GM23248 (cell line): ENCODE measurements around the gene DKC1. TPM values are rescaled to one million over a fixed set of nuclear protein-coding genes. Genes with fewer than 3 reads are reported as not detected.
"Not testable (repeated sequence)": the region's sequence is repeated elsewhere in the genome, so short reads cannot be mapped to it uniquely, and the experiment has no call there.

Source experiments
- DNase-seq: peaks from one replicate; pipeline ENCODE4 v3.0.0-alpha.2; 2015
- H2AFZ ChIP-seq: fragments of 200-600 bp; sonication (generic); 2 replicates; pipeline ENCODE4 v1.6.1; 2016; ENCODE audit warnings: antibody characterized with exemption
- H3F3A ChIP-seq: fragments of 200-600 bp; sonication (generic); 2 replicates; pipeline ENCODE4 v1.6.1; 2016; ENCODE audit warnings: mild to moderate bottlenecking, antibody characterized with exemption, mixed run types; ENCODE audit not compliant: insufficient read depth
- H3K27ac ChIP-seq: fragments of 200-600 bp; sonication (generic); 2 replicates; pipeline ENCODE4 v1.5.1; 2016; ENCODE audit warnings: mild to moderate bottlenecking
- H3K27me3 ChIP-seq: fragments of 200-600 bp; sonication (generic); replicated peaks from 2 replicates; pipeline ENCODE4 v1.6.1; 2016; ENCODE audit warnings: mild to moderate bottlenecking; ENCODE audit not compliant: insufficient read depth
- H3K36me3 ChIP-seq: fragments of 200-600 bp; sonication (generic); 2 replicates; pipeline ENCODE4 v1.6.1; 2016; ENCODE audit warnings: low read depth, mild to moderate bottlenecking
- H3K4me1 ChIP-seq: fragments of 200-600 bp; sonication (generic); 2 replicates; pipeline ENCODE4 v1.6.1; 2016; ENCODE audit warnings: mild to moderate bottlenecking; ENCODE audit not compliant: insufficient read depth
- H3K4me2 ChIP-seq: fragments of 200-600 bp; sonication (generic); one replicate; pipeline ENCODE4 v1.6.1; 2016; ENCODE audit warnings: mild to moderate bottlenecking; ENCODE audit not compliant: unreplicated experiment
- H3K4me3 ChIP-seq: fragments of 200-600 bp; sonication (generic); 2 replicates; pipeline ENCODE4 v1.5.1; 2016; ENCODE audit warnings: mild to moderate bottlenecking
- H3K79me2 ChIP-seq: fragments of 200-600 bp; sonication (generic); 2 replicates; pipeline ENCODE4 v1.6.1; 2016; ENCODE audit warnings: mild to moderate bottlenecking; ENCODE audit not compliant: insufficient read depth
- H3K9ac ChIP-seq: fragments of 200-600 bp; sonication (generic); 2 replicates; pipeline ENCODE4 v1.6.1; 2016; ENCODE audit warnings: mild to moderate bottlenecking
- H3K9me2 ChIP-seq: fragments of 200-600 bp; sonication (generic); 2 replicates; pipeline ENCODE4 v1.6.1; 2016; ENCODE audit warnings: mixed run types, mild to moderate bottlenecking, moderate library complexity; ENCODE audit not compliant: insufficient read depth
- H3K9me3 ChIP-seq: fragments of 200-600 bp; sonication (generic); one replicate; pipeline ENCODE4 v1.6.1; 2017; ENCODE audit warnings: low read depth
- H4K20me1 ChIP-seq: fragments of 200-600 bp; sonication (generic); 2 replicates; pipeline ENCODE4 v1.6.0; 2016; ENCODE audit not compliant: insufficient read depth
- EZH2 ChIP-seq: fragments of 200-600 bp; sonication (generic); IDR thresholded peaks from 2 replicates; pipeline ENCODE4 v1.6.1; 2018; ENCODE audit warnings: antibody characterized with exemption, mild to moderate bottlenecking; ENCODE audit not compliant: insufficient read depth, poor library complexity, severe bottlenecking
- EZH2phosphoT487 ChIP-seq: fragments of 200-600 bp; sonication (generic); IDR thresholded peaks from 2 replicates; pipeline ENCODE4 v1.6.1; 2018; ENCODE audit warnings: antibody characterized with exemption, moderate library complexity, mild to moderate bottlenecking, low read depth; ENCODE audit not compliant: insufficient read depth
- WGBS, 2 experiments: methylation state at CpG; one replicate each; pipeline ENCODE4 v1.1.6; 2015 to 2017; ENCODE audit warnings: low lambda C conversion rate in 2 of 2, low coverage in 1 of 2; ENCODE audit errors: missing lambda C conversion rate in 2 of 2; 5-methylcytosine and 5-hydroxymethylcytosine counted together
- in situ Hi-C: fragments of 300-500 bp; cut with MboI; formaldehyde crosslinking; loops from 2 replicates; pipeline ENCODE4 v1.15.0; 2020
- polyA plus RNA-seq: library from polyadenylated mRNA; unstranded; fragments of >200 nt; fragmentation: Nextera tagmentation; extraction: Ambion mirVana; gene quantifications from 2 replicates; pipeline ENCODE4 v1.2.1, GENCODE V29; 2016
- total RNA-seq: library from RNA; depleted of rRNA; stranded (reverse); fragments of >200 nt; shearing (Covaris generic); gene quantifications from 2 replicates; pipeline ENCODE4 v1.2.3, GENCODE V29; 2014

DKC1 gene
- total and polyA plus RNA-seq, 2 experiments from 2014 or later, result 40.1 to 42.9 TPM

DNA sequence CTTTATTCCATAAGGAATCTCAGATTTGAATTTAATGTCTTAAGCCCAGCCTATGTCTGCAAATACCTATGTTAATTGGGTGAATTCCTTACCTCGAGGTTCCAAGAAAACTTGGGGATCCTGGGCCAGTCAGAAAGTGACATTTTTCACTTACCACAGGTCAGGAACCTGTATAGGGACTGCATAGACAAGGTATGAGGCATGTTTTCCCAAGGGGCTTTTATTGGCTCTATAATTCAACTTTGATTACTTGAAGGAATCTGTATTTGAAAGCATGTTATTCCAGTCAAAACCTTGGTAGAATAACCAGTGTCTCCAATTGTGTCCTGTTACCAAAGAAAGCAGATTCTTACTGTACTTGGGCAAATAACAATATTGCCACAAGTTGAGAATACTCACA is 51.1 kb downstream of the DKC1 start:
- Histone ChIP-seq H2AFZ (no peak overlapping the region), H3F3A (no peaks in the 10 kb centered on the region), H4K20me1 (no peaks in the 10 kb centered on the region), H3K27me3 (no peaks in the 10 kb centered on the region), H3K27ac (no peak overlapping the region), H3K4me3 (no peak overlapping the region), H3K9ac (no peak overlapping the region), H3K79me2 (no peaks in the 10 kb centered on the region), H3K9me2 (no peaks in the 10 kb centered on the region), H3K4me1 (0 out of 2 replicates have a peak, but pooled peaks cover 3% of the 10 kb centered on the region), H3K36me3 (no peaks in the 10 kb centered on the region), H3K9me3 (no peaks in the 10 kb centered on the region), H3K4me2 (no peak overlapping the region)
- DNase-seq, result no peak
- 0 to 9% methylated on average over 1 of the region's 1 CpG for WGBS, 2 experiments
- TF ChIP-seq EZH2, result no peak
- in situ Hi-C loops, result no loop called here

DNA sequence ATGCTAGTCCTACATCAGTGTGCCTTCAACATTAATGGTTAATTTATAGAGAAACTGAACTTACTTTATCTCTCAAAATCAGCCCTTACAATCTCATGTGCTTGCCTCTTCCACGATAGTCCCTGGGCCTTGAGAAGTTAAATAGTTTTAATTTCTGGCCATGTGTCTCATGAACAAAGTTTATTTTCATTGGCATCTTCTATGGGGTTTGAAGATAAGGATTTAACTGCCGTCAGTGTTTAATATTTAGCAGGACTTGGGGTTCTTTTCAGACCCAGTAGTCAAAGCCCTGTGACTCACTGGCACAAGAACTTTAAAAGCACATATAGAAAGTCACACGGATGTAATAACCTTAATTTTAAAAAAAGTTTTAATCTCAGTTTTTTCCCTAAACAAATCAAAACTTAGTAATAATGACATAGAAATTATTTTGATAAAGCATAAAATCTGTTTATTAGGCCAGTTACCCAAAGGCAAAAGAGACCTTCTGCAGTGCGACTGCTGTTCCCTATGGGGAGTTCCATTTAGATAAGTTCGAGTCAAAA is 52.7 kb downstream of the DKC1 start:
- H3K4me1 ChIP-seq, result 0 out of 2 replicates have a peak, but pooled peaks cover 3% of the 10 kb centered on the region
- TF ChIP-seq EZH2, result no peak
- TF ChIP-seq EZH2phosphoT487, result no peak
- H3K9ac ChIP-seq, result no peak overlapping the region
- no peak overlapping the region for H2AFZ ChIP-seq
- H3K4me3 ChIP-seq, result no peak overlapping the region
- H3K9me3 ChIP-seq, result no peaks in the 10 kb centered on the region
- H4K20me1 ChIP-seq, result no peaks in the 10 kb centered on the region
- H3K27me3 ChIP-seq, result no peaks in the 10 kb centered on the region
- no peaks in the 10 kb centered on the region for H3K9me2 ChIP-seq
- H3K27ac ChIP-seq, result no peak overlapping the region
- H3K4me2 ChIP-seq, result no peak overlapping the region
- no peaks in the 10 kb centered on the region for H3K36me3 ChIP-seq
- in situ Hi-C loops, result no loop called here
- 63 to 67% methylated on average over 5 of the region's 5 CpGs for WGBS, 2 experiments
- peak; percentile 12 for DNase-seq
- no peaks in the 10 kb centered on the region for H3K79me2 ChIP-seq
- H3F3A ChIP-seq, result no peaks in the 10 kb centered on the region

GRCh38 chrX:154816326-154816898 is 53.7 kb downstream of the DKC1 start:
- in situ Hi-C loops, H3K9ac ChIP-seq, H3K27ac ChIP-seq, H4K20me1 ChIP-seq, H3K4me2 ChIP-seq, H3K4me1 ChIP-seq, H3K79me2 ChIP-seq, H3K9me3 ChIP-seq, H3K9me2 ChIP-seq, H3K36me3 ChIP-seq, H3K27me3 ChIP-seq, H2AFZ ChIP-seq, DNase-seq, H3K4me3 ChIP-seq, H3F3A ChIP-seq: not testable (repeated sequence)
- 62 to 78% methylated on average over 4 of the region's 4 CpGs for WGBS, 2 experiments

DNA sequence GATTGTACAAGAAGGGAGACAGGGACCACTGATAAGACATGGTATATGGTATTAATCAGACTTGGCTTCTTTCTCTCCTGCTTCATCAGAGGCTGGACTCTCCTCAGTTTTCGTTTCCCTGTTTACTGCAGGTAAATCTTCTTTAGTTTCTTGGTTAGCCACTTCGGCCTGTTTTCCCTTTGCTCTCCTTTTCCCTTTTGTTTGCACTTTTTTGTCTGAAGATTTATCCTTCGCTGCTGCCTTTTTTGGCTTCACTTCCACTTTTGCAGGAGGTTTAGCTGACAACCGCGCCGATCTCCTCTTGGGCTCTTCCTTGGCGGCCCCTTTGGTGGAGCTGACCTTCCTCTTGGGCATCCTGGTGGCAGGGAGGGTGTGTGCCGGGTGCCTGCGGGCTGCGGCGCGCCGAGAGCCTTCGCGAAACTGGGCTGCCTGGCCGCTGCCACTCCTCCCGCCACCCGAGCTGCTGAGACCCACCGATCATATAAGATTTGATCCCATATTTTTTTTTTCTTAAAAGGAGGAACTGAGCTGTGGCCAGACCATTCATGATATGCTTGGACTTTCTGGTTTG is 54.5 kb downstream of the DKC1 start:
- 84% methylated on average over 14 to 19 of the region's 19 CpGs for WGBS, 2 experiments
- H4K20me1 ChIP-seq, H3K9me2 ChIP-seq, H3K27ac ChIP-seq, H3K9ac ChIP-seq, in situ Hi-C loops, H3K4me1 ChIP-seq, H3F3A ChIP-seq, H3K4me2 ChIP-seq, H3K9me3 ChIP-seq, H2AFZ ChIP-seq, H3K4me3 ChIP-seq, H3K79me2 ChIP-seq, H3K36me3 ChIP-seq, DNase-seq, H3K27me3 ChIP-seq: not testable (repeated sequence)
